Trophoblast cell (in vitro differentiated cells and primary cell): ENCODE data around the gene MLLT6.

ENCODE experiments used
- DNase-seq, 2 donors: peaks; one replicate each; pipeline ENCODE4 v3.0.0-alpha.2; 2016
- H2AFZ ChIP-seq: 2 replicates; pipeline ENCODE4 v1.6.1; 2013; ENCODE audit warnings: low read length, moderate library complexity, mild to moderate bottlenecking; ENCODE audit not compliant: insufficient read depth, poor library complexity
- H2AK5ac ChIP-seq: 2 replicates; pipeline ENCODE4 v1.6.1; 2013; ENCODE audit warnings: mild to moderate bottlenecking, low read length
- H2BK120ac ChIP-seq: 2 replicates; pipeline ENCODE4 v1.6.1; 2013; ENCODE audit warnings: low read length, mild to moderate bottlenecking, moderate library complexity; ENCODE audit not compliant: insufficient read depth, poor library complexity
- H2BK12ac ChIP-seq: 2 replicates; pipeline ENCODE4 v1.6.1; 2013; ENCODE audit warnings: mild to moderate bottlenecking, low read length, moderate library complexity
- H2BK5ac ChIP-seq: 2 replicates; pipeline ENCODE4 v1.6.1; 2013; ENCODE audit warnings: low read length, low read depth, moderate library complexity, mild to moderate bottlenecking; ENCODE audit not compliant: poor library complexity
- H3K14ac ChIP-seq: 2 replicates; pipeline ENCODE4 v1.6.1; 2013; ENCODE audit warnings: mild to moderate bottlenecking, low read length
- H3K18ac ChIP-seq: 2 replicates; pipeline ENCODE4 v1.6.1; 2013; ENCODE audit warnings: mild to moderate bottlenecking, low read length
- H3K23ac ChIP-seq: 2 replicates; pipeline ENCODE4 v1.6.1; 2013; ENCODE audit warnings: low read length
- H3K27ac ChIP-seq: 2 replicates; pipeline ENCODE4 v1.5.1; 2013; ENCODE audit warnings: low read depth, mild to moderate bottlenecking, inconsistent platforms, low read length, moderate library complexity
- H3K27me3 ChIP-seq: 2 replicates; pipeline ENCODE4 v1.6.1; 2013; ENCODE audit warnings: inconsistent platforms, mild to moderate bottlenecking, low read length, moderate library complexity; ENCODE audit not compliant: insufficient read depth
- H3K36me3 ChIP-seq, 2 experiments: 1 replicate in 1 of 2; 2 replicates in 1 of 2; pipeline ENCODE4 v1.6.1; 2013; ENCODE audit warnings: low read length in 2 of 2, mild to moderate bottlenecking in 2 of 2, moderate library complexity in 1 of 2; ENCODE audit not compliant: insufficient read depth in 2 of 2, control insufficient read depth in 1 of 2
- H3K4ac ChIP-seq: 2 replicates; pipeline ENCODE4 v1.6.1; 2013; ENCODE audit warnings: low read depth, mild to moderate bottlenecking, low read length, moderate library complexity
- H3K4me1 ChIP-seq, 2 experiments: 1 replicate in 1 of 2; 2 replicates in 1 of 2; pipeline ENCODE4 v1.6.1; 2013; ENCODE audit warnings: low read length in 2 of 2, mild to moderate bottlenecking in 2 of 2, moderate library complexity in 1 of 2; ENCODE audit not compliant: insufficient read depth in 2 of 2, control insufficient read depth in 1 of 2
- H3K4me2 ChIP-seq: 2 replicates; pipeline ENCODE4 v1.6.1; 2013; ENCODE audit warnings: inconsistent platforms, mild to moderate bottlenecking, low read length, moderate library complexity
- H3K4me3 ChIP-seq: 2 replicates; pipeline ENCODE4 v1.5.1; 2013; ENCODE audit warnings: mild to moderate bottlenecking, low read depth, low read length, inconsistent platforms
- H3K79me1 ChIP-seq: one replicate; pipeline ENCODE4 v1.6.1; 2013; ENCODE audit warnings: low read length
- H3K79me2 ChIP-seq: 2 replicates; pipeline ENCODE4 v1.6.1; 2013; ENCODE audit warnings: low read length, mild to moderate bottlenecking; ENCODE audit not compliant: control insufficient read depth, insufficient read depth, poor library complexity
- H3K9ac ChIP-seq: 2 replicates; pipeline ENCODE4 v1.6.1; 2013; ENCODE audit warnings: mild to moderate bottlenecking, low read length
- H3K9me3 ChIP-seq: 2 replicates; pipeline ENCODE4 v1.6.1; 2013; ENCODE audit warnings: low read depth, mild to moderate bottlenecking, control low read depth, inconsistent platforms, low read length; ENCODE audit not compliant: insufficient read depth
- H4K12ac ChIP-seq: 2 replicates; pipeline ENCODE4 v1.6.1; 2013; ENCODE audit warnings: low read depth, mild to moderate bottlenecking, low read length, moderate library complexity
- H4K8ac ChIP-seq: 2 replicates; pipeline ENCODE4 v1.6.1; 2013; ENCODE audit warnings: low read depth, mild to moderate bottlenecking, low read length, moderate library complexity
- H4K91ac ChIP-seq: one replicate; pipeline ENCODE4 v1.6.1; 2013; ENCODE audit warnings: low read depth, mild to moderate bottlenecking, low read length, moderate library complexity
- WGBS: extraction: QIAGEN DNeasy Blood & Tissue Kit; methylation state at CpG from one replicate; pipeline ENCODE4 v1.1.7; 2013; ENCODE audit warnings: missing lambda C conversion rate; ENCODE audit not compliant: insufficient read length, insufficient coverage; ENCODE audit errors: extremely low coverage; 5-methylcytosine and 5-hydroxymethylcytosine counted together

Gene MLLT6

DNA sequence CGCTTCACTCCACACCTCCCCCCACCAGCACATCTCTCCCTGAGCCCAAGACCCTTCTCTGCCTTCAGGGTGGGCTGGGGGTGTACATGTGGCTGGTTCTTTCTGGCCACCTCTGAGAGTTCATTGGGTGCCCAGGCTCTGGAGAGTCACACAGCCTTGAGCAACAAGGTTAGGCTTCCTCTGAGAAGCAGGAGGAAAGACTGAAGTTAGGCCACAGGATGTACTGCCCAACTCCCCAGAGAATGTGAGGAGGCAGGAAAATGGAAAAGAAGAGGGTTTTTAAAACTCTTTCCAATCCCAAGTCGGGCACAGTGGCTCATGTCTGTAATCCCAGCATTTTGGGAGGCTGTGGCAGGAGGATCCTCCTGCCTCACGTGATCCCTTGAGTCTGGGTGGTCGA is 35.7 kb downstream of the MLLT6 start:
- Histone ChIP-seq H4K8ac (no peak overlapping the region), H3K4me3 (no peak overlapping the region), H2BK12ac (no peak overlapping the region), H3K23ac (no peak overlapping the region), H2AFZ (no peak overlapping the region), H3K79me2 (peaks cover 9% of the 10 kb centered on the region), H3K18ac (no peak overlapping the region), H3K4me2 (no peak overlapping the region), H3K79me1 (no peaks in the 10 kb centered on the region), H3K9ac (no peak overlapping the region), H2AK5ac (no peak overlapping the region), H3K4ac (peak overlapping the region; percentile 64), H4K12ac (no peak overlapping the region), H3K27me3 (no peaks in the 10 kb centered on the region), H3K9me3 (no peaks in the 10 kb centered on the region), H3K27ac (no peak overlapping the region), H3K4me1 (peaks cover 0 to 2% of the 10 kb centered on the region in 2 experiments), H2BK5ac (no peak overlapping the region), H3K14ac (no peak overlapping the region), H2BK120ac (no peak overlapping the region), H4K91ac (no peak overlapping the region), H3K36me3 (peaks cover 54 to 56% of the 10 kb centered on the region in 2 experiments)
- no peak for DNase-seq
- no CpG with 5 or more reads among the region's 4 CpGs for WGBS

DNA sequence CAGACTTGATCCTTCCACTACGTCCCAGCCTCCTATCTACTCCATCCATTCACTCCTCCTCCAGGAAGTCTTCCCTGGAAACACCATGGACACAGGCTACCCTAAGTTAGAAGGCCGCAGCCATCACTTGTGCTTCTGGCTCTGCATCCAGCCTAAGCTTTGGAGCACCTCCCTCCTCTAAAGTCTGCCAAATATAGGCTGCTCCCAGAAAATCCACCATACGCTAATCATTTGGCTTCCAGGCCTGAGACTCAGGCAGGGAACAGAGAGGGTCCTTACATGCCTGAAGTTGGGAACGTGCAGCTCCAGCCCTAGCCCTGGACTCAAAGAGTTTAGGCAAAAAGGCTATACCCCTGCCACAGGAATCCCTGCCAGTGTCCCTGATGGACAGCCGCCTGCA is 36.4 kb downstream of the MLLT6 start:
- Histone ChIP-seq H3K23ac (no peak overlapping the region), H3K18ac (no peak overlapping the region), H3K4ac (peak overlapping the region; percentile 25), H2AK5ac (no peak overlapping the region), H3K27me3 (no peaks in the 10 kb centered on the region), H3K79me1 (no peaks in the 10 kb centered on the region), H4K8ac (no peak overlapping the region), H2BK12ac (no peak overlapping the region), H3K14ac (no peak overlapping the region), H3K79me2 (peaks cover 14% of the 10 kb centered on the region), H3K4me3 (no peak overlapping the region), H3K27ac (no peak overlapping the region), H2BK120ac (no peak overlapping the region), H2BK5ac (no peak overlapping the region), H3K9me3 (no peaks in the 10 kb centered on the region), H2AFZ (no peak overlapping the region), H3K4me1 (peaks cover 5 to 9% of the 10 kb centered on the region in 2 experiments), H4K91ac (no peak overlapping the region), H3K36me3 (peaks cover 49 to 50% of the 10 kb centered on the region in 2 experiments), H3K9ac (no peak overlapping the region), H4K12ac (no peak overlapping the region), H3K4me2 (no peak overlapping the region)
- no peak for DNase-seq
- no CpG with 5 or more reads among the region's 5 CpGs for WGBS

DNA sequence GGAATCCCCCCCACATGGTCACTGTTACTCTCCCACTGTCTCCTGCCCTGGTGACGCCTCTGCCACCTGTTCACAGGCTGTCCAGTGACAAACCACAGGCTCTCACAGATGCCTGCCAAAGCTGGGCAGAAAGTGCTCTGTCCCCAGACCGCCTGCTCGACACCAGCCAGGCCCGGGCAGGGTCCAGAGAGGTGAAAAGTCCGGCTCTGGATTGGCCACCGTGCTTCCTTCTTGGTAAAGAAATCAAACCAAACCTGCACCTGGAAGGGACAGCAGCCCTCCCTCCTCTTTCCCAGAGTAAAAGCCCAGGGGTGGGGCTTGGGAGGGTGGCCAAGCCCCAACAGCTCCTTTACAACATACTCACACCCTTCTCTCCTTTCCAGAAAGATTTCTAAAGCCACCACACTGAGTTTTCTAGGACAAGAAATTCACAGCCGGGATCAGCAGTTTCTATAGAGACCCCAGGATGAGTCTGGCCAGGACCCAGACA is 36.9 kb downstream of the MLLT6 start:
- no CpG with 5 or more reads among the region's 7 CpGs for WGBS
- no peak overlapping the region for H3K9ac ChIP-seq

DNA sequence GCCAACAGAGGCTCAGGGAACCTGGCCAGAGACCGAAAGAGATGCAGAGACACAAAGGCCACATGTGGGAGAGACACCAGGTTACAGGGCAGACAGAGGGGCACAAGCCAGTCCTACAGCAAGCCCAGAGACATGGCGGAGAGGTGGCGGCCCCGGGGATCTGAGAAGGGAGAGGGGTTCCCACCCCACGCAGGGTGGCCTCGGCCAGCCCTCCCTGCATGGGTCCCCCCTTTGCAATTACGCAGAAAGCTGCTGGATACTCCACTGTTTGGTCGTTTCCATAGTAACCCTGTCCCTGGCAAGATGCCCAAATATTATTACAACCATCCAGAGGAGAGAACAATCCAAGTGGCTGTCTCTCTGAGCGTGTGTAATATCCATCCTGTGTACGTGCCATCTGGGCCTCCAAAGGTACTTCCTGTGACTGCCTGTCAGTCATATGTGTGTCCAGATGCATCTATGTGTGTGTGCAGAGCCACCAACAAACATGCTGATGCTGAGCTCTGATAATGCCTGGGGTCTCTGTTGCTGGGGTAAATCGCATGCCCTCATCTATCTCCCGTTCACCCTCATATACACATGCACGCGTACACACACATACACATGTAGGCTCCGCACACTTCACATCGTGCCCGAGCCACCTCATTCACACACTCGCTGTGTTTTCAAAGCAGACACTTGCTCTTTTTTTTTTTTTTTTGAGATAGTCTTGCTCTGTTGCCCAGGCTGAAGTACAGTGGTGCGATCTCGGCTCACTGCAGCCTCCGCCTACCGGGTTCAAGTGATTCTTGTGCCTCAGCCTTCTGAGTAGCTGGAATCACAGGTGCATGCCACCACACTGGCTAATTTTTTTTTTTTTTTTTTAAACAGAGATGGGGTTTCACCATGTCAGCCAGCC is 37.6 kb downstream of the MLLT6 start:
- peaks cover 24% of the 10 kb centered on the region for H3K79me2 ChIP-seq
- no peak overlapping the region for H3K9ac ChIP-seq
- no peak overlapping the region for H4K91ac ChIP-seq
- no peak overlapping the region for H4K12ac ChIP-seq
- no peaks in the 10 kb centered on the region for H3K27me3 ChIP-seq
- H3K4me2 ChIP-seq = no peak overlapping the region
- no peak overlapping the region for H3K4me3 ChIP-seq
- no peak overlapping the region for H3K23ac ChIP-seq
- H3K4me1 ChIP-seq = peaks cover 8 to 15% of the 10 kb centered on the region in 2 experiments
- H2BK5ac ChIP-seq = no peak overlapping the region
- H3K14ac ChIP-seq = no peak overlapping the region
- H2AK5ac ChIP-seq = no peak overlapping the region
- no peak overlapping the region for H2BK120ac ChIP-seq
- no peak overlapping the region for H2AFZ ChIP-seq
- peaks cover 2% of the 10 kb centered on the region for H3K79me1 ChIP-seq
- DNase-seq = no peak
- no peaks in the 10 kb centered on the region for H3K9me3 ChIP-seq
- no peak overlapping the region for H3K27ac ChIP-seq
- H3K36me3 ChIP-seq = peaks cover 43 to 44% of the 10 kb centered on the region in 2 experiments
- H3K18ac ChIP-seq = peak overlapping the region; percentile 18
- no peak overlapping the region for H4K8ac ChIP-seq
- no CpG with 5 or more reads among the region's 22 CpGs for WGBS
- peak overlapping the region; percentile 71 for H3K4ac ChIP-seq
- H2BK12ac ChIP-seq = no peak overlapping the region

More for the DNA sequence above, 36.9 kb downstream of the MLLT6 start:
- Histone ChIP-seq H4K91ac (no peak overlapping the region), H2BK5ac (no peak overlapping the region), H3K18ac (no peak overlapping the region), H3K4me2 (no peak overlapping the region), H3K4ac (peak overlapping the region; percentile 13), H2AK5ac (no peak overlapping the region), H4K8ac (no peak overlapping the region), H3K79me1 (no peaks in the 10 kb centered on the region), H3K9me3 (no peaks in the 10 kb centered on the region), H3K36me3 (peaks cover 46 to 49% of the 10 kb centered on the region in 2 experiments), H3K4me3 (no peak overlapping the region), H3K4me1 (peaks cover 8 to 14% of the 10 kb centered on the region in 2 experiments), H3K27ac (no peak overlapping the region), H2BK120ac (no peak overlapping the region), H2BK12ac (no peak overlapping the region), H3K14ac (no peak overlapping the region), H3K27me3 (no peaks in the 10 kb centered on the region), H4K12ac (no peak overlapping the region), H3K79me2 (peaks cover 19% of the 10 kb centered on the region), H3K23ac (no peak overlapping the region), H2AFZ (no peak overlapping the region)
- no peak for DNase-seq
